Mammary epithelial cell (primary cell): Measurements from ENCODE around the gene TAAR8.

Experiments
- CTCF ChIP-seq, 2 donors: IDR thresholded peaks in 1 of 2; conservative IDR thresholded peaks in 1 of 2; 2 replicates each; pipeline ENCODE4 v1.5.1; 2011 to 2012; ENCODE audit warnings: inconsistent platforms in 2 of 2, low read length in 2 of 2, mild to moderate bottlenecking in 2 of 2, control low read depth in 1 of 2, low read depth in 1 of 2; ENCODE audit not compliant: insufficient read depth in 1 of 2; ENCODE audit errors: extremely low read depth in 1 of 2
- EZH2 ChIP-seq: IDR thresholded peaks from 2 replicates; pipeline ENCODE4 v1.6.1; 2012; ENCODE audit warnings: low read length, inconsistent platforms, borderline replicate concordance

- peak; percentile 52 to 76 for TF ChIP-seq CTCF (conservative IDR thresholded peaks at IDR 0.05 in 1 of 2, IDR thresholded peaks at IDR 0.05 in 1 of 2; ENCODE audit: extremely low read depth in 1 of 2, insufficient read depth in 1 of 2, low read depth in 1 of 2, low read length in 2 of 2)
- TF ChIP-seq EZH2 = no peak
Measured at GRCh38 chr6:132530293-132530974, 22.0 kb upstream of the TAAR8 start.
